ENCODE measurements around the gene TOP3A.

TOP3A gene, protein sequence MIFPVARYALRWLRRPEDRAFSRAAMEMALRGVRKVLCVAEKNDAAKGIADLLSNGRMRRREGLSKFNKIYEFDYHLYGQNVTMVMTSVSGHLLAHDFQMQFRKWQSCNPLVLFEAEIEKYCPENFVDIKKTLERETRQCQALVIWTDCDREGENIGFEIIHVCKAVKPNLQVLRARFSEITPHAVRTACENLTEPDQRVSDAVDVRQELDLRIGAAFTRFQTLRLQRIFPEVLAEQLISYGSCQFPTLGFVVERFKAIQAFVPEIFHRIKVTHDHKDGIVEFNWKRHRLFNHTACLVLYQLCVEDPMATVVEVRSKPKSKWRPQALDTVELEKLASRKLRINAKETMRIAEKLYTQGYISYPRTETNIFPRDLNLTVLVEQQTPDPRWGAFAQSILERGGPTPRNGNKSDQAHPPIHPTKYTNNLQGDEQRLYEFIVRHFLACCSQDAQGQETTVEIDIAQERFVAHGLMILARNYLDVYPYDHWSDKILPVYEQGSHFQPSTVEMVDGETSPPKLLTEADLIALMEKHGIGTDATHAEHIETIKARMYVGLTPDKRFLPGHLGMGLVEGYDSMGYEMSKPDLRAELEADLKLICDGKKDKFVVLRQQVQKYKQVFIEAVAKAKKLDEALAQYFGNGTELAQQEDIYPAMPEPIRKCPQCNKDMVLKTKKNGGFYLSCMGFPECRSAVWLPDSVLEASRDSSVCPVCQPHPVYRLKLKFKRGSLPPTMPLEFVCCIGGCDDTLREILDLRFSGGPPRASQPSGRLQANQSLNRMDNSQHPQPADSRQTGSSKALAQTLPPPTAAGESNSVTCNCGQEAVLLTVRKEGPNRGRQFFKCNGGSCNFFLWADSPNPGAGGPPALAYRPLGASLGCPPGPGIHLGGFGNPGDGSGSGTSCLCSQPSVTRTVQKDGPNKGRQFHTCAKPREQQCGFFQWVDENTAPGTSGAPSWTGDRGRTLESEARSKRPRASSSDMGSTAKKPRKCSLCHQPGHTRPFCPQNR
- total RNA-seq = 37.2 to 43.8 (median 40.3) reads per million in 3 donors

DNA sequence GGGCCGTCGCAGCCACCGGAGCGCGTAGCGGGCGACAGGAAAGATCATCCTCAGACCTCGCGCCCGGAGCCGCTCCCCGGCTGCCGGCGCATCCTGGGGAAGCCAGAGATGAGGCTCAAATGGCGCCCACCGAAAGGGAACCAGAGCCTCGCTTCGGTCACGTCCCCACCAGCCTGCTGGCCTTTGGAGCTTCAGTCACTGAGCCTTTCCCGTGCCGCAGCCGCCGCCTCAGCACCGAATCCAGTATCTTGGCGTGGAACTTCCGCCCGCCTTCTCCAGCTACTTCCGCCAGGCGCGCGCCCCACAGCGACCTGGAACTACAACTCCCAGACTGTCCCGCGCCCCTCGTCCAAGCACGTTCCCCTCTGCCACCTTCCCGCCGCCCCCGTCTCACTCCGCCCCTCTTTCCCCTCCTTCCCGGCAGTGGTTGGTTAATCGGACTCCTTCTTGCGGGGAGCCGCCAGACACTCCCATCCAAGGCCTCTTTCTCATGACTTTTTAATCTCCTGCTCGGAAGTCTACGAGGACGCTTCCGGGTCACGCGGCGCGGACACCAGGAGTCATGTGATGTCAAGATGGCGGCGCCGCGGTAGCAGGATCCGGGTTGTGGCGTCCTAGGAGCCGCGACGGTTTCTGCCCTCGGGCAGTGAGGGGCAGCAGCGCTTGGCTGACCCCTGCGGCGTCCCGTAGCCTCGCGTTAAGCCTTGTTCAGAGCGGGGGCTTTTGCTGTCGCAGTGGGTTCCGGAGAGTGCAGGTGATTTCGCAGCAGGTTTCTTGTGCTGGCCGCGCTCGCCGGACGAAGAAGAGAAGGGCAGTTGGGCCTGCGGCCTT, at the start of gene TOP3A, which contains the start of gene SMCR8:
Gene TOP3A (minus strand): TSS at position 264 of the 831 bp plus-strand sequence. CDS start 216 bp downstream, at position 48.
Gene SMCR8 (plus strand): TSS at position 563 of the 831 bp plus-strand sequence. CDS start 497 bp downstream, outside the sequence.
- Histone ChIP-seq H3K27ac (ENCODE audit: insufficient read depth, low read length, poor library complexity, severe bottlenecking) (peak within 1 kb of the TSS; percentile 89), H3K9me3 (ENCODE audit: control insufficient read depth, low read length) (no peaks in the 10 kb centered on the region), H3K4me1 (ENCODE audit: control insufficient read depth, insufficient read depth, low read length, poor library complexity, severe bottlenecking) (peaks cover 56% of the 10 kb centered on the region), H3K27me3 (replicated peaks; ENCODE audit: control insufficient read depth, insufficient read depth, low read length, poor library complexity, severe bottlenecking) (no peaks in the 10 kb centered on the region), H3K4me3 (ENCODE audit: insufficient read depth, low read depth, low read length, poor library complexity, severe bottlenecking) (peak within 1 kb of the TSS; percentile 80), H3K36me3 (ENCODE audit: control insufficient read depth, insufficient read depth, low read length) (peaks cover 7% of the 10 kb centered on the region)
- peak; percentile 95 to 98 (median 98) for DNase-seq

DNA sequence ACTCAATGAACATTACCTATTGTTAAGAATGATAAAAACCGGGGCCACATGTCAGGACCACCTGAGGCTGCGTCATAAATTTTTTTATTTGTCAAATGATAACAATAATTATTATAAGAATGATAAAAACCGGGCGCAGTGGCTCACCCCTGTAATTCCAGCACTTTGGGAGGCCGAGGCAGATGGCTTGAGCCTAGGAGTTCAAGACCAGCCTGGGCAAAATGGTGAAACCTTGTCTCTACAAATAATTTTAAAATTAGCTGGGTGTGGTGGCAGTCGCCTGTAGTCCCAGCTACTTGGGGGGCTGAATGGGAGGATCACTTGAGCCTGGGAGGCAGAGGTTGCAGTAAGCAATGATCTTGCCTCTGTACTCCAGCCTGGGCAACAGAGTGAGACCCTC, 49.4 kb upstream of the TOP3A start:
- Histone ChIP-seq H3K36me3 (ENCODE audit: control insufficient read depth, insufficient read depth, low read length) (no peaks in the 10 kb centered on the region), H3K27ac (ENCODE audit: insufficient read depth, low read length, poor library complexity, severe bottlenecking) (no peak overlapping the region), H3K4me3 (ENCODE audit: insufficient read depth, low read depth, low read length, poor library complexity, severe bottlenecking) (peak overlapping the region; percentile 74), H3K4me1 (ENCODE audit: control insufficient read depth, insufficient read depth, low read length, poor library complexity, severe bottlenecking) (peaks cover 10% of the 10 kb centered on the region), H3K9me3 (ENCODE audit: control insufficient read depth, low read length) (no peaks in the 10 kb centered on the region), H3K27me3 (replicated peaks; ENCODE audit: control insufficient read depth, insufficient read depth, low read length, poor library complexity, severe bottlenecking) (no peaks in the 10 kb centered on the region)
- no peak for DNase-seq

DNA sequence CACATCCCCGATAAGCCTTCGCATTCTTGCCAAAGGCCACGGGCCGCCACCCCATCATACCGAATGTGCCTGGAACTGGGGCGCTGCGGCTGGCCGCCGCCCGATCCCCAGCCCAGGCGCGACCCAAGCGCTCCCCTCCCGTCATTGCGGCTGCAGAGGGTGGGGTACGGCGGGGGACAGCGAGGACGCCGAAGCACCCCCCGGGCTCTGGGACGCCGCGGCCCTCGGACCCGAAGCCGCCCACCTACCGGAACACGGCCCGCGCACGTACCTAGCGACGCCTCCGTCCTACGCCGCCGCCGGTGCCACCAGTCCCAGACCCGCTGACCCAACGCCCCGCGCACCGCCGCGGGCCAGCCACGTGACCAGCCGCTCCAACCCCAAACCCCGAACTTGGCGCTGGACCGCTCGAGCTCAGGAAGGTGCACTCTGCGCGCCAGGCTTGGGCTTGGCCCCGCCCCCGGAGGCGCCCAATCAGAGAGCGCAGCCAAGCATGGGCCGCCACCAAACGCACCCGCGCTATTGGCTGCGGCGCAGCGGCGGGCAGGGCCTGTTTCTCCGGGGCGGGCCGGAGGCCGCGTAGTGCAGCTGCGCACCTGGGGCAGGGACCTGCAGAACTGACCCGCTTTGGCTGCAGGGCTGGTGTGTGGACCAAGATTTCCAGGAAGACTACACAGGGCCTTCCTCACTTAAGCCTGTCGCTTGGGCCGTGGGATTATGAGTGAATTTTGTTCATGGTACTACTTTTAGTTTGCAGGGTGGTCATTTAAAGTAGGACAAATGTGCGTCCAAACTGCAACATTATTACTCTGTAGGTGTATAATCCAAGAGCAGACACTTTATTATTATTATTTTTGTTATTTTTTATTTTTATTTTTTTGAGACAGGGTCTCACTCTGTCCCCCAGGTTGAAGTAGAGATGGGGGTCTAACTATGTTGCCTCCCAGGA, 48.6 kb upstream of the TOP3A start, which contains the start of gene SHMT1:
Gene SHMT1 (minus strand): TSS at position 450 of the 949 bp plus-strand sequence. CDS start 7,569 bp downstream, outside the sequence.
- Histone ChIP-seq H3K27me3 (replicated peaks; ENCODE audit: control insufficient read depth, insufficient read depth, low read length, poor library complexity, severe bottlenecking) (no peaks in the 10 kb centered on the region), H3K27ac (ENCODE audit: insufficient read depth, low read length, poor library complexity, severe bottlenecking) (peak within 1 kb of the TSS; percentile 47), H3K36me3 (ENCODE audit: control insufficient read depth, insufficient read depth, low read length) (no peaks in the 10 kb centered on the region), H3K4me3 (ENCODE audit: insufficient read depth, low read depth, low read length, poor library complexity, severe bottlenecking) (peak within 1 kb of the TSS; percentile 74), H3K9me3 (ENCODE audit: control insufficient read depth, low read length) (no peaks in the 10 kb centered on the region), H3K4me1 (ENCODE audit: control insufficient read depth, insufficient read depth, low read length, poor library complexity, severe bottlenecking) (peaks cover 10% of the 10 kb centered on the region)
- DNase-seq = peak; percentile 79 to 88 (median 86)

DNA sequence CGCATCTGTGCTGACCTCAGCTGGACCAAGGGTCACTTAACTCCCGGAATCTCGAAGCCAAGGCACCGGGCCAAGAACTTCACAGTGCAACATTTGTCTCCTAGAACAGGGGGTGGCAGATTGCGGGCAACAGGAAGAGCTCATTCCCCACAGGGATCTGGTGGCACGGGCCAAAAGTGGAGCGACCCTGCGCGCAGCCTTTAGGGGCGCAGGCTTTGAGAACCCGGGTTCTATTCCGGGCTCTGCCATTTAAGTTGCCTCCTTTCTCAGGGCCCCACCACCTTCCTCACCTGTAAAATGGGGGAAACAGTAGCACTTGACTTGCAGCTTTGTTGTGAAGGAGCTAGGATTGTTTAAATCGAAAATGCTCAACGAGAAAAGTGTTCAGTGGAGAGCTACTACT, 47.9 kb upstream of the TOP3A start:
- DNase-seq = no peak
- Histone ChIP-seq H3K4me1 (ENCODE audit: control insufficient read depth, insufficient read depth, low read length, poor library complexity, severe bottlenecking) (peaks cover 10% of the 10 kb centered on the region), H3K36me3 (ENCODE audit: control insufficient read depth, insufficient read depth, low read length) (no peaks in the 10 kb centered on the region), H3K27ac (ENCODE audit: insufficient read depth, low read length, poor library complexity, severe bottlenecking) (peak overlapping the region; percentile 47), H3K4me3 (ENCODE audit: insufficient read depth, low read depth, low read length, poor library complexity, severe bottlenecking) (peak overlapping the region; percentile 74), H3K27me3 (replicated peaks; ENCODE audit: control insufficient read depth, insufficient read depth, low read length, poor library complexity, severe bottlenecking) (no peaks in the 10 kb centered on the region), H3K9me3 (ENCODE audit: control insufficient read depth, low read length) (no peaks in the 10 kb centered on the region)

DNA sequence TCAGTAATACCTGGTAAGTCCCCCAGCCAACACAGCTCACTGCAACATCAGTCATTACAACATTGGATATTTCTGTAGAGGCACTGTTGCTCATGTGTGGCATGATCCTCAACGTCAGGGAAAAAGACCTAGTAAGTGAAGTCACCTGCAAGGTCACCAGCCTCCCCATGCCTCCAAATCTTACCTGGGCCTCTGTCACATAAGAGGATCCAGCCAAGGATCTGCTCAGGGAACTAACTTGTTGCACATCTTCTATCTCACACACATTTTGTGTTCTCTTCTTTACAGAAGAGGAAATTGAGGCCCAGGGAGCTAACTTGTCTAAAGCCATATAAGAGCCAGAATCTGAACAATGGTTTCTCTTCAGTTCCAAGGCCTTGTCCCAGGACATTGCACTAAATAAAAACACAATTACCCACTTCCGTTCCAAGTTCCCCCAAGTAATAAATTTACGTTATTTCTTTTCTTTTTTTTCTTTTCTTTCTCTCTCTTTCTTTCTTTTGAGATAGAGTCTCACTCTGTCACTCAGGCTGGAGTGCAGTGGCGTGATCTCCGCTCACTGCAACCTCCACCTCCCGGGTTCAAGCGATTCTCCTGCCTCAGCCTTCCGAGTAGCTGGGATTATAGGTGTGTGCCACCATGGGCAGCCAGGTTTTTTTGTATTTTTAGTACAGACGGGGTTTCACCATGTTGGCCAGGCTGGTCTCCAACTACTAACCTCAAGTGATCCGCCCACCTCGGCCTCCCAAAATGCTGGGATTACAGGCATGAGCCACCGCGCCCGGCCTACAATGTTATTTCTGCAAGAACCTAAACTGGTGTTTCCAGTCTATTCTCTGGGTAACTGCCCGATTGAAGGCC, 47.3 kb upstream of the TOP3A start:
- Histone ChIP-seq H3K9me3 (ENCODE audit: control insufficient read depth, low read length) (no peaks in the 10 kb centered on the region), H3K27ac (ENCODE audit: insufficient read depth, low read length, poor library complexity, severe bottlenecking) (no peak overlapping the region), H3K36me3 (ENCODE audit: control insufficient read depth, insufficient read depth, low read length) (no peaks in the 10 kb centered on the region), H3K4me3 (ENCODE audit: insufficient read depth, low read depth, low read length, poor library complexity, severe bottlenecking) (peak overlapping the region; percentile 74), H3K27me3 (replicated peaks; ENCODE audit: control insufficient read depth, insufficient read depth, low read length, poor library complexity, severe bottlenecking) (no peaks in the 10 kb centered on the region), H3K4me1 (ENCODE audit: control insufficient read depth, insufficient read depth, low read length, poor library complexity, severe bottlenecking) (peaks cover 10% of the 10 kb centered on the region)
- DNase-seq = no peak

DNA sequence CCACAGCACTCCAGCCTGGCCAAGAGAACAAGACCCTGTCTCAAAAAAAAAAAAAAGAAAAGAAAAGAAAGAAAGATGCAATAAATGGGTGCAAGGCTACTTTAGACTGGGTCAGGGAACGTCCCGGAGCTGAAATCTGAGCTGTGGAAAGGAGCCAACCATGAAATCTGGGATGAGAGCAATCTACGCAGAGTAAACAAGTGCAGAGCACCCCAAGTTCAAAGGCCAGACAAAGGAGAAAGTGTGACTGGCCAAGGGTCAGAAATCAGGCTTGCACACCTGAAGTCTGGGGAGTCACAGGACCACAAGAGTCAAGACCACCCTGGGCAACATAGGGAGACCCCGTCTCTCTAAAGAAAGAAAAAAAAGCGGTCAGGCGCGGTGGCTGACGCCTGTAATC, 45.7 kb upstream of the TOP3A start:
- DNase-seq = no peak
- Histone ChIP-seq H3K9me3 (ENCODE audit: control insufficient read depth, low read length) (no peaks in the 10 kb centered on the region), H3K27ac (ENCODE audit: insufficient read depth, low read length, poor library complexity, severe bottlenecking) (no peak overlapping the region), H3K4me1 (ENCODE audit: control insufficient read depth, insufficient read depth, low read length, poor library complexity, severe bottlenecking) (peaks cover 10% of the 10 kb centered on the region), H3K4me3 (ENCODE audit: insufficient read depth, low read depth, low read length, poor library complexity, severe bottlenecking) (no peak overlapping the region), H3K36me3 (ENCODE audit: control insufficient read depth, insufficient read depth, low read length) (no peaks in the 10 kb centered on the region), H3K27me3 (replicated peaks; ENCODE audit: control insufficient read depth, insufficient read depth, low read length, poor library complexity, severe bottlenecking) (no peaks in the 10 kb centered on the region)

DNA sequence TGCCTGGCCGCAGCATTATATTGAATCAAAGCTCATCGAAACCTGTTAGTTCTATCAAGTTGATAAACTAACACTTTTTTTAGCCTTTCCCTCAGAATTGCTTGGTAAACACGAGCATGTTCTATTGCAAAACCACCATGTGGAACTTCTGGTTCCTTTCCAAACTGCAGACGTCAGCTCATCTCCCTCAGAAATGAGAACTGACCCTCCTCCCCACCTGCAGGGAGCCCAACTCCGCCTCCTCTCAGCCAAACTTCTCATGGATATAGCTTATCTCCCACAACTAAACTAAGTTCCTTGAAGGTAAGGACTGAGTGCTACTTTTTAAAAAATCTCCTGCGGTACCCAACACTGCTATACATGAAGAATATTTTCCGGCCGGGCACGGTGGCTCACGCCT, 41.8 kb upstream of the TOP3A start:
- no peak for DNase-seq
- Histone ChIP-seq H3K4me3 (ENCODE audit: insufficient read depth, low read depth, low read length, poor library complexity, severe bottlenecking) (no peak overlapping the region), H3K9me3 (ENCODE audit: control insufficient read depth, low read length) (no peaks in the 10 kb centered on the region), H3K36me3 (ENCODE audit: control insufficient read depth, insufficient read depth, low read length) (peaks cover 10% of the 10 kb centered on the region), H3K27me3 (replicated peaks; ENCODE audit: control insufficient read depth, insufficient read depth, low read length, poor library complexity, severe bottlenecking) (no peaks in the 10 kb centered on the region), H3K4me1 (ENCODE audit: control insufficient read depth, insufficient read depth, low read length, poor library complexity, severe bottlenecking) (no peaks in the 10 kb centered on the region), H3K27ac (ENCODE audit: insufficient read depth, low read length, poor library complexity, severe bottlenecking) (no peak overlapping the region)

DNA sequence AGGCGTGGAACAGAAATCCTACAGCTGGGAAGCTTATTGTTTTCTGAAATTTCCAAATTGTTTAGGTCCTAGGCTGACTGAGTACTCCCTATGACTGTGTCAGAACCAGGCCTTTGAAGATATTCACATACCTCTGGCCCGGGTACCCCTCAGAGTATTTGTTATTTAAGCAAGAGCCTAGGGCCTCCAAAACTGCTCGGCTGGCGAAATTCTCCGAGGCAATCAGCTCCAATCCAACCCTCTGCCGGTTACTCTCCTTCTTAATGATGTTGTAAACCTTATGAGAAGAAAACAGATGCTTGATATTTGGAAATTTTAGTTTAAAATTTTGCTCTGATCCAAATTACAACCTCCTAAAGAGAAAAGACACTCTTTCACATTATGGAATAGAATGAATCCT, 38.7 kb upstream of the TOP3A start:
- no peak for DNase-seq
- peaks cover 10% of the 10 kb centered on the region for H3K36me3 ChIP-seq (ENCODE audit: control insufficient read depth, insufficient read depth, low read length)
- no peaks in the 10 kb centered on the region for H3K9me3 ChIP-seq (ENCODE audit: control insufficient read depth, low read length)

More for the DNA sequence above, 38.7 kb upstream of the TOP3A start:
- H3K4me3 ChIP-seq (ENCODE audit: insufficient read depth, low read depth, low read length, poor library complexity, severe bottlenecking) = no peak overlapping the region
- no peaks in the 10 kb centered on the region for H3K4me1 ChIP-seq (ENCODE audit: control insufficient read depth, insufficient read depth, low read length, poor library complexity, severe bottlenecking)
- no peaks in the 10 kb centered on the region for H3K27me3 ChIP-seq (replicated peaks; ENCODE audit: control insufficient read depth, insufficient read depth, low read length, poor library complexity, severe bottlenecking)
- no peak overlapping the region for H3K27ac ChIP-seq (ENCODE audit: insufficient read depth, low read length, poor library complexity, severe bottlenecking)

Data from effector memory CD4-positive, alpha-beta T cell (primary cell).